Measurements from ENCODE around the gene COPS7A. TPM values are rescaled to one million over a fixed set of nuclear protein-coding genes. Genes with fewer than 3 reads are reported as not detected.

Gene COPS7A
- total RNA-seq, 1 donor from 2014 or later, result 35.8 TPM

DNA sequence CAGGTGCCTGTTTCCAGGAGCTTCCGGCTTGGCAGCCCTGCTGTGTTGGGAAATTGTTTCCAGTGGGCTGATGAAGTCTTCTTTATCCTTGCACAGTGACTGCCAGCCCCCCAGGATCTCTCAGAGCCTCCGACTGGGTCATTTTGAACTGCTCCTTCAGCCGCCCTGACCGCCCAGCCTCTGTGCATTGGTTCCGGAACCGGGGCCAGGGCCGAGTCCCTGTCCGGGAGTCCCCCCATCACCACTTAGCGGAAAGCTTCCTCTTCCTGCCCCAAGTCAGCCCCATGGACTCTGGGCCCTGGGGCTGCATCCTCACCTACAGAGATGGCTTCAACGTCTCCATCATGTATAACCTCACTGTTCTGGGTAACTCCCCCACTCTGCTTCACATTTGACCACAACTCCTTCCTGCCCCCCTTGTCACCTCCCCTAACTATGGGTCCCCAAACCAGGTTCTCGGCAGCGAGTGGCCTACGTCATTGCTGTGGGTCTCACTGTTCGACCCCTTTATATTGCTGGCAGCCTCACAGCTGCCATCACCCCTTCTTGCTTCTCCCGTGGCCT is 50.7 kb downstream of the COPS7A start:
- Mint-ChIP-seq H3K4me1 (peaks cover 17% of the 10 kb centered on the region), H3K36me3 (ENCODE audit: low read depth) (no peaks in the 10 kb centered on the region), H3K4me3 (no peak overlapping the region), H3K9me3 (no peaks in the 10 kb centered on the region), H3K27ac (no peak overlapping the region), H3K27me3 (peaks cover 68% of the 10 kb centered on the region)
- DNase-seq, result no peak
- CTCF ChIA-PET, result interaction anchor here (4.9 kb wide), 1 partner anchor 20 kb away, joined by 44 read pairs; the partner anchor contains the start of gene MLF2
- no peak for ATAC-seq (ENCODE audit: low read depth)
- intact Hi-C loops (cut with micrococcal nuclease), result no loop called here
- TF ChIP-seq, protein P1, sequence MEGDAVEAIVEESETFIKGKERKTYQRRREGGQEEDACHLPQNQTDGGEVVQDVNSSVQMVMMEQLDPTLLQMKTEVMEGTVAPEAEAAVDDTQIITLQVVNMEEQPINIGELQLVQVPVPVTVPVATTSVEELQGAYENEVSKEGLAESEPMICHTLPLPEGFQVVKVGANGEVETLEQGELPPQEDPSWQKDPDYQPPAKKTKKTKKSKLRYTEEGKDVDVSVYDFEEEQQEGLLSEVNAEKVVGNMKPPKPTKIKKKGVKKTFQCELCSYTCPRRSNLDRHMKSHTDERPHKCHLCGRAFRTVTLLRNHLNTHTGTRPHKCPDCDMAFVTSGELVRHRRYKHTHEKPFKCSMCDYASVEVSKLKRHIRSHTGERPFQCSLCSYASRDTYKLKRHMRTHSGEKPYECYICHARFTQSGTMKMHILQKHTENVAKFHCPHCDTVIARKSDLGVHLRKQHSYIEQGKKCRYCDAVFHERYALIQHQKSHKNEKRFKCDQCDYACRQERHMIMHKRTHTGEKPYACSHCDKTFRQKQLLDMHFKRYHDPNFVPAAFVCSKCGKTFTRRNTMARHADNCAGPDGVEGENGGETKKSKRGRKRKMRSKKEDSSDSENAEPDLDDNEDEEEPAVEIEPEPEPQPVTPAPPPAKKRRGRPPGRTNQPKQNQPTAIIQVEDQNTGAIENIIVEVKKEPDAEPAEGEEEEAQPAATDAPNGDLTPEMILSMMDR (IDR thresholded peaks at IDR 0.05), result no peak
- POLR2A ChIA-PET, result interaction anchor here (0.9 kb wide), 1 partner anchor 22 kb away, joined by 3 read pairs; the partner anchor contains the start of gene MLF2

DNA sequence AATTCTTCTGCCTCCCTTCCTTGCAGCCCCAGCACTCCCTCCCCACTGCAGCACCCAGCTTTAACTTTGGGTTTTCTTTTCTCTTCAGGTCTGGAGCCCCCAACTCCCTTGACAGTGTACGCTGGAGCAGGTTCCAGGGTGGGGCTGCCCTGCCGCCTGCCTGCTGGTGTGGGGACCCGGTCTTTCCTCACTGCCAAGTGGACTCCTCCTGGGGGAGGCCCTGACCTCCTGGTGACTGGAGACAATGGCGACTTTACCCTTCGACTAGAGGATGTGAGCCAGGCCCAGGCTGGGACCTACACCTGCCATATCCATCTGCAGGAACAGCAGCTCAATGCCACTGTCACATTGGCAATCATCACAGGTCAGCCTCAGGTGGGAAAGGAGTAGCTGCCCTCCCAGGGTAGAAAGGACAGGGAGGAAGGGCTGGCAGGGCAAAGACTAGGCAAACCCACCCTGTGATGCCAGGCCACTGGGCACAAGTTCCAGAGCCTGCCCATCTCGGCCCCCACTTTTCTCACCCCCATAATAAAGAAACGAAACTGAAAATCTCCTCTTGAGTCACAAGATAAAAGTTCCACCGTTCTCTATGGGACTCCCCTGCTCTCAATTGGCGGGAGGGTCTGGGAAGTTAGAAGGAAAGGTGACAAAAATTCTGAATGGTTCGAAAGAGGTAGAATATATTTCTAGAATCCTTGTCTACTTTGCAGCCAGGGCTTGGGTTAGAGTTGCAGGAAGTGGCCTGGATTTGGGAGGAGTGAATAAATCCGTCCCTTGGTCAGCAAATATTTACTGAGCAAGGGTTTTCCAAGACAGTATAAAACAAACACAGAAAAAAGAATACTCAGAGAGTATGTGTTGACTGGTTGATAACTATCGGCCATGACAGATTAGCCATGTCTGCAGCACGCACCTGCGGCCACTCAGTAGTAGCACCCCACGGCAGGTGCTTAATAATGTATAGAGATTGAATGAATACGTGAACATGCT is 51.6 kb downstream of the COPS7A start:
- Mint-ChIP-seq H3K4me1 (peaks cover 17% of the 10 kb centered on the region), H3K36me3 (ENCODE audit: low read depth) (no peaks in the 10 kb centered on the region), H3K4me3 (no peak overlapping the region), H3K27me3 (peaks cover 60% of the 10 kb centered on the region), H3K27ac (no peak overlapping the region), H3K9me3 (no peaks in the 10 kb centered on the region)
- ATAC-seq (ENCODE audit: low read depth) (no peak), DNase-seq (no peak)
- TF ChIP-seq, protein P1 (IDR thresholded peaks at IDR 0.05), result no peak
- intact Hi-C loops (cut with micrococcal nuclease), result no loop called here
- POLR2A ChIA-PET, result no interaction called here
- CTCF ChIA-PET, result interaction anchor here (4.9 kb wide), 1 partner anchor 21 kb away, joined by 44 read pairs; the partner anchor contains the start of gene MLF2

DNA sequence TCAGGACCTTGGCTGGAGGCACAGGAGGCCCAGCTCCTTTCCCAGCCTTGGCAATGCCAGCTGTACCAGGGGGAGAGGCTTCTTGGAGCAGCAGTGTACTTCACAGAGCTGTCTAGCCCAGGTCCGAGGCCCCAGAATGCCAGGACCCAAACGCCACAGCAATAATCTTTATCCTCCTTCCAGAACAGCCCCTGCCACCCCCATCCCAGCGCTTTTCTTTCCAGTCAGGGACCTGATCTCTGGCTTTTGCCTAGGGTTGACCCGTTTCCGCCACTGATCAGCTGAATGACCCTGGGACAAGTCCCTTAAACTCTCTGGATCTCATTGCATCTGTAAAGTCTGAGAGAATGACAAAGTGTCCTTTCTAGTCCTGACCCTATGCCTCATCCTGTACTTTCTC is 53.5 kb downstream of the COPS7A start:
- no peak overlapping the region for H3K4me3 Mint-ChIP-seq
- POLR2A ChIA-PET, result interaction anchor here (1.1 kb wide), 1 partner anchor 91 kb away, joined by 3 read pairs; no protein-coding TSS in a partner anchor
- CTCF ChIA-PET, result interaction anchor here (0.9 to 4.9 kb wide), 3 partner anchors 11 to 158 kb away, joined by 3 to 44 read pairs (median 4); partner anchors contain the start of gene MLF2
- H3K27me3 Mint-ChIP-seq, result peaks cover 48% of the 10 kb centered on the region
- no peaks in the 10 kb centered on the region for H3K9me3 Mint-ChIP-seq
- TF ChIP-seq, protein P1 (IDR thresholded peaks at IDR 0.05), result no peak
- peaks cover 12% of the 10 kb centered on the region for H3K4me1 Mint-ChIP-seq
- intact Hi-C loops (cut with micrococcal nuclease), result no loop called here
- no peak for ATAC-seq (ENCODE audit: low read depth)
- no peak overlapping the region for H3K27ac Mint-ChIP-seq
- H3K36me3 Mint-ChIP-seq (ENCODE audit: low read depth), result no peaks in the 10 kb centered on the region
- DNase-seq, result no peak

DNA sequence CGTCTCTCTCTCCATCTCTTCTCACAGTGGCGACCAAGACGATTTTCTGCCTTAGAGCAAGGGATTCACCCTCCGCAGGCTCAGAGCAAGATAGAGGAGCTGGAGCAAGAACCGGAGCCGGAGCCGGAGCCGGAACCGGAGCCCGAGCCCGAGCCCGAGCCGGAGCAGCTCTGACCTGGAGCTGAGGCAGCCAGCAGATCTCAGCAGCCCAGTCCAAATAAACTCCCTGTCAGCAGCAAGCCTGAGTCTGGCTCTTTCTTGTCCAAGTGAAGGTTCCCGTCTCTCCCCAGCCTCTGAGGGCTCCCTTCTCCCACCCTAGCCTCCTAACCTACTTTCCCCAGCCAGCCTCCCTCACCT is 54.3 kb downstream of the COPS7A start:
- POLR2A ChIA-PET, result interaction anchor here (0.5 to 1.1 kb wide), 5 partner anchors 12 to 172 kb away, joined by 3 to 9 read pairs (median 4); partner anchors contain the start of genes MLF2 and PTMS
- ATAC-seq (ENCODE audit: low read depth) (no peak), DNase-seq (no peak)
- Mint-ChIP-seq H3K4me3 (peak overlapping the region; percentile 74), H3K36me3 (ENCODE audit: low read depth) (no peaks in the 10 kb centered on the region), H3K9me3 (no peaks in the 10 kb centered on the region), H3K4me1 (peaks cover 11% of the 10 kb centered on the region), H3K27ac (no peak overlapping the region), H3K27me3 (peaks cover 44% of the 10 kb centered on the region)
- TF ChIP-seq, protein P1 (IDR thresholded peaks at IDR 0.05), result no peak
- CTCF ChIA-PET, result interaction anchor here (0.6 to 4.9 kb wide), 12 partner anchors 12 to 224 kb away, joined by 3 to 44 read pairs (median 4); partner anchors contain the start of genes LPAR5, MLF2 and PTMS
- intact Hi-C loops (cut with micrococcal nuclease), result loop anchor here (2.0 kb wide), 1 partner anchor 89 kb away; the partner anchor contains the start of gene ZNF384

All from activated B cell treated with CpG ODN at 0.5 μM for 24 hours (primary cell).